Endothelial cell of umbilical vein (primary cell): ENCODE measurements around the gene CALU. TPM values are rescaled to one million over a fixed set of nuclear protein-coding genes. Genes with fewer than 3 reads are reported as not detected.

ENCODE experiments used
- BruUV-seq: library from RNA; stranded (reverse); fragments of 400-500 nt; replicated peaks from 2 replicates; lab custom pipeline; 2021; lab: Mats Ljungman, UMichigan
- CTCF ChIA-PET: fragments of 300-600, 350-600 bp; sonication (Branson Sonifier 250); formaldehyde crosslinking; loops from one replicate; lab custom pipeline; 2021; ENCODE audit warnings: antibody characterized with exemption, inconsistent platforms; lab: Charles Lee
- POLR2A ChIA-PET: fragments of 300-600, 350-600 bp; sonication (Branson Sonifier 250); formaldehyde crosslinking; loops from one replicate; lab custom pipeline; 2021; ENCODE audit warnings: antibody characterized with exemption, inconsistent platforms; lab: Charles Lee
- DNase-seq: peaks from one replicate; pipeline ENCODE4 v3.0.0-alpha.2; 2011; ENCODE audit warnings: low read depth, low spot score
- FAIRE-seq: peaks from 2 replicates; lab custom pipeline; 2011; peaks lifted over from hg19 to GRCh38; lab: Jason Lieb, UNC
- H2AFZ ChIP-seq: 2 replicates; pipeline ENCODE4 v1.6.0; 2012; ENCODE audit warnings: low read depth, low read length, control low read depth, inconsistent platforms
- H3K27ac ChIP-seq: 2 replicates; pipeline ENCODE4 v1.5.1; 2011; ENCODE audit warnings: low read depth, mild to moderate bottlenecking, control low read depth, low read length, moderate library complexity; ENCODE audit not compliant: insufficient read depth
- H3K27me3 ChIP-seq, 2 experiments: 2 replicates each; pipeline versions ENCODE4 v1.6.0 to v1.6.1; 2011; ENCODE audit warnings: low read length in 2 of 2, mixed read lengths in 1 of 2; ENCODE audit not compliant: control insufficient read depth in 2 of 2, insufficient read depth in 2 of 2
- H3K36me3 ChIP-seq, 2 experiments: 2 replicates in 1 of 2; 3 replicates in 1 of 2; pipeline ENCODE4 v1.5.1; 2011; ENCODE audit warnings: low read length in 2 of 2, mild to moderate bottlenecking in 1 of 2, moderate library complexity in 1 of 2; ENCODE audit not compliant: control insufficient read depth in 2 of 2, insufficient read depth in 2 of 2; ENCODE audit errors: extremely low read depth in 1 of 2
- H3K4me1 ChIP-seq: 3 replicates; pipeline ENCODE4 v1.5.1; 2011; ENCODE audit warnings: mild to moderate bottlenecking, low read length; ENCODE audit not compliant: control insufficient read depth, insufficient read depth; ENCODE audit errors: extremely low read depth
- H3K4me2 ChIP-seq: 2 replicates; pipeline ENCODE4 v1.6.1; 2011; ENCODE audit warnings: low read length, control low read depth, mixed read lengths; ENCODE audit not compliant: insufficient read depth
- H3K4me3 ChIP-seq, 3 experiments: fragments of 200-600 bp in 1 of 3; sonication (generic), shearing (Covaris generic) in 1 of 3; replicated peaks in 1 of 3; 2 replicates each; pipeline ENCODE4 v1.5.1; 2011 to 2016; ENCODE audit warnings: control low read depth in 3 of 3, low read length in 3 of 3, mild to moderate bottlenecking in 2 of 3, inconsistent platforms in 1 of 3, low read depth in 1 of 3, moderate library complexity in 1 of 3; ENCODE audit not compliant: insufficient read depth in 1 of 3
- H3K79me2 ChIP-seq: 2 replicates; pipeline ENCODE4 v1.6.0; 2012; ENCODE audit warnings: low read length, inconsistent platforms; ENCODE audit not compliant: control insufficient read depth, insufficient read depth
- H3K9ac ChIP-seq: replicated peaks from 2 replicates; pipeline ENCODE3; 2011; ENCODE audit warnings: low read length, control low read depth; ENCODE audit not compliant: insufficient read depth; ENCODE audit errors: extremely low read depth
- H3K9me1 ChIP-seq: replicated peaks from 3 replicates; pipeline ENCODE4 v1.6.0; 2011; ENCODE audit warnings: mild to moderate bottlenecking, low read length; ENCODE audit not compliant: control insufficient read depth, insufficient read depth; ENCODE audit errors: extremely low read depth
- H3K9me3 ChIP-seq: replicated peaks from 2 replicates; pipeline ENCODE4 v1.5.1; 2012; ENCODE audit warnings: low read length, inconsistent platforms; ENCODE audit not compliant: control insufficient read depth, insufficient read depth
- H4K20me1 ChIP-seq: replicated peaks from 2 replicates; pipeline ENCODE3; 2011; ENCODE audit warnings: mild to moderate bottlenecking, low read length; ENCODE audit not compliant: control insufficient read depth, insufficient read depth; ENCODE audit errors: extremely low read depth
- EZH2 ChIP-seq: IDR thresholded peaks from 2 replicates; pipeline ENCODE4 v1.6.1; 2012; ENCODE audit warnings: borderline replicate concordance, low read depth, mild to moderate bottlenecking, moderate library complexity, low read length, inconsistent platforms; ENCODE audit not compliant: severe bottlenecking
- FOS ChIP-seq: IDR thresholded peaks from 2 replicates; pipeline ENCODE4 v1.6.1; 2011; ENCODE audit warnings: mild to moderate bottlenecking, low read length, moderate library complexity, borderline replicate concordance; ENCODE audit not compliant: insufficient read depth
- GATA2 ChIP-seq: IDR thresholded peaks from 2 replicates; pipeline ENCODE4 v1.7.0; 2011; ENCODE audit warnings: low read depth, mild to moderate bottlenecking, moderate library complexity, mixed read lengths, low read length; ENCODE audit not compliant: insufficient read length, insufficient read depth
- MYC ChIP-seq: IDR thresholded peaks from one replicate; pipeline ENCODE4 v1.6.1; 2011; ENCODE audit warnings: mild to moderate bottlenecking, low read depth, low read length
- POLR2A ChIP-seq: IDR thresholded peaks from 2 replicates; pipeline ENCODE4 v1.6.1; 2012; ENCODE audit warnings: low read depth, mild to moderate bottlenecking, control low read depth, low read length
- POLR2AphosphoS5 ChIP-seq: IDR thresholded peaks from 2 replicates; pipeline ENCODE4 v1.6.1; 2012; ENCODE audit warnings: low read depth, mild to moderate bottlenecking, control low read depth, low read length, moderate library complexity; ENCODE audit not compliant: insufficient read depth
- dilution Hi-C: fragments of 300-500 bp; cut with MboI; formaldehyde crosslinking; loops from one replicate; pipeline ENCODE4 v1.15.0; 2019; ENCODE audit warnings: low sequenced_read_pairs; ENCODE audit not compliant: extremely low pct_ligation_motif_present
- intact Hi-C: fragments of 100-400 bp; cut with micrococcal nuclease; formaldehyde crosslinking; loops from one replicate; pipeline ENCODE4 v1.10.0; 2022
- polyA plus RNA-seq, 4 experiments: library from polyadenylated mRNA; depleted of rRNA in 3 of 4; stranded (reverse) in 3 of 4; unstranded in 1 of 4; fragments of >200 nt; gene quantifications; 2 replicates each; pipeline versions ENCODE4 v1.2.1 to v1.2.3, GENCODE V29; 2011 to 2012; ENCODE audit warnings: missing spikeins in 1 of 4
- total RNA-seq: library from RNA; stranded (reverse); gene quantifications from 2 replicates; pipeline ENCODE4 v1.2.3, GENCODE V29; 2021
- TF ChIP-seq, protein P1 (sequence below): IDR thresholded peaks from 2 replicates; pipeline ENCODE4 v1.6.1; 2011; ENCODE audit not compliant: insufficient read depth, insufficient read length

CALU gene
- total and polyA plus RNA-seq, 2 donors (not counting 3 experiments of a cell fraction or from before 2014, with no cell fraction given), result 135 to 257 TPM

DNA sequence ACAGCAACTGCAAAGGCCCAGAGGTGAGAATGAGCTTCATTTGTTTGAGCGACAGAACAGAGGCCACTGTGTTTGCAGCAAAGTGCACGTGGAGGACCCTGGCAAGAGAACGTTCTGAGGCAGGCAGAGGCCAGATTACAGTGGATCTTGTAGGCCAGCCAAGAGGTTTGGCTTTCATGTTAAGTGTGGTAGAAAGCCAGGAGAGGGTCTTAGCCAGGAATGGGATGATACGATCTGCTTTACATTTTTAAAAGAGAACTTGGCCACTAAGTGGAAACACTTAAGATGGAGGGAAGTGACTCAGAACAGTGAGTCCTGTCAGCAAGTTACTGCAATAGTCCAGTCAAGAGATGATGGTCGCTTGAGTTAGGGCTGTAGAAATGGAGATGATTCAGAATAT is 57.2 kb downstream of the CALU start:
- Histone ChIP-seq H3K9me3 (no peaks in the 10 kb centered on the region), H3K27me3 (peaks cover 0 to 3% of the 10 kb centered on the region in 2 experiments), H3K9ac (no peak overlapping the region), H3K36me3 (no peaks in the 10 kb centered on the region), H3K79me2 (no peaks in the 10 kb centered on the region), H2AFZ (peak overlapping the region; percentile 13), H3K4me2 (no peak overlapping the region), H3K4me3 (no peak overlapping the region), H4K20me1 (no peaks in the 10 kb centered on the region), H3K9me1 (no peaks in the 10 kb centered on the region), H3K4me1 (peaks cover 4% of the 10 kb centered on the region), H3K27ac (no peak overlapping the region)
- intact Hi-C loops, result no loop called here
- CTCF ChIA-PET, result interaction anchor here (1.2 kb wide), 1 partner anchor 11 kb away, joined by 4 read pairs; no protein-coding TSS in a partner anchor
- dilution Hi-C loops, result no loop called here
- BruUV-seq, result no TSS peak
- POLR2A ChIA-PET, result no interaction called here
- TF ChIP-seq GATA2, result peak; percentile 11
- TF ChIP-seq POLR2AphosphoS5, result no peak
- DNase-seq (peak; percentile 51), FAIRE-seq (peak; percentile 58)

DNA sequence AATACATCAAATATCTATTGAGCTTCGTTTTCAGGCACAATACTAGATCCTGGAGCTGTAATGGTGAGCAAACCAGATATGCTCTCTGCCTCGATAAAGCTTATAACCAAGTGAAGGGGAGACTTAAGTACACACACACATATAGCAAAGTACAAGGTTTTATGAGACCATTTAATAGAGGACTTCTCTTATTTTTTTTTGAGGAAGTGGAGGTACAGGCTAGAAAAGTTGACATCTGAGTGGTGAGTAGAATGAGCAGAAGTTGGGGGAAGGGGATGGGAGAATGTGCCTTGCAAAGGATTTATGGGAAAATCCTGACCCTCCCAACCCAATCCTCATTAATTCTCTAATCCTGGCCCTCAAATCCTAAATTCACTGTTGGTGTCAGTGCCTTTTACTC is 60.3 kb downstream of the CALU start:
- intact Hi-C loops, result no loop called here
- no peak for DNase-seq
- CTCF ChIA-PET, result interaction anchor here (0.9 to 1.6 kb wide), 3 partner anchors 8 to 84 kb away, joined by 3 to 4 read pairs (median 3); no protein-coding TSS in a partner anchor
- no peak for FAIRE-seq
- no peaks in the 10 kb centered on the region for H3K4me1 ChIP-seq
- H3K4me2 ChIP-seq, result no peak overlapping the region
- dilution Hi-C loops, result no loop called here
- H2AFZ ChIP-seq, result no peak overlapping the region
- no peaks in the 10 kb centered on the region for H3K36me3 ChIP-seq
- no peaks in the 10 kb centered on the region for H3K9me3 ChIP-seq
- H3K4me3 ChIP-seq, result no peak overlapping the region
- no peaks in the 10 kb centered on the region for H3K27me3 ChIP-seq
- no peak overlapping the region for H3K9ac ChIP-seq
- POLR2A ChIA-PET, result no interaction called here
- H3K27ac ChIP-seq, result no peak overlapping the region
- TF ChIP-seq, protein P1, sequence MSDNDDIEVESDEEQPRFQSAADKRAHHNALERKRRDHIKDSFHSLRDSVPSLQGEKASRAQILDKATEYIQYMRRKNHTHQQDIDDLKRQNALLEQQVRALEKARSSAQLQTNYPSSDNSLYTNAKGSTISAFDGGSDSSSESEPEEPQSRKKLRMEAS, result no peak
- no peak for TF ChIP-seq EZH2
- no peak for TF ChIP-seq FOS
- no peak for TF ChIP-seq MYC
- no peak for TF ChIP-seq POLR2AphosphoS5
- no peak for TF ChIP-seq POLR2A
- no peak for TF ChIP-seq GATA2
- no peaks in the 10 kb centered on the region for H3K79me2 ChIP-seq
- BruUV-seq, result no TSS peak
- H3K9me1 ChIP-seq, result no peaks in the 10 kb centered on the region
- no peaks in the 10 kb centered on the region for H4K20me1 ChIP-seq
